WTC11 (cell line): ENCODE results near the gene PSD. TPM values are rescaled to one million over a fixed set of nuclear protein-coding genes. Genes with fewer than 3 reads are reported as not detected.
A peak's percentile ranks its signal among the peaks of the same experiment; 100 is the strongest.

Source experiments
- ATAC-seq: fragments of 200-7000 bp; cut with Tn5 transposase; 2 replicates; pipeline ENCODE4 v1.10.0; 2021; ENCODE audit warnings: mild to moderate bottlenecking, moderate library complexity
- Bru-seq: library from RNA; stranded (reverse); fragments of 400-500 nt; gene quantifications from one replicate; lab custom pipeline; 2021; lab: Mats Ljungman, UMichigan
- CTCF ChIA-PET: fragments of 300-600 bp; sonication (Branson Sonifier 250); formaldehyde crosslinking; loops from one replicate; lab custom pipeline; 2021; ENCODE audit warnings: antibody characterized with exemption; lab: Charles Lee
- POLR2A ChIA-PET: fragments of 350-600 bp; sonication (Branson Sonifier 250); formaldehyde crosslinking; loops from one replicate; lab custom pipeline; 2021; ENCODE audit warnings: antibody characterized with exemption; lab: Charles Lee
- DNase-seq: peaks from one replicate; pipeline ENCODE4 v3.0.0; 2021; ENCODE audit warnings: low spot score
- H3K27ac Mint-ChIP-seq: 2 replicates; pipeline ENCODE4 v1.8.0; 2021; ENCODE audit warnings: mixed read lengths
- H3K27me3 Mint-ChIP-seq: 2 replicates; pipeline ENCODE4 v1.8.0; 2021; ENCODE audit warnings: low read depth, mild to moderate bottlenecking, moderate library complexity, mixed read lengths
- H3K36me3 Mint-ChIP-seq: 2 replicates; pipeline ENCODE4 v1.8.0; 2021; ENCODE audit warnings: mixed read lengths
- H3K4me1 Mint-ChIP-seq: 2 replicates; pipeline ENCODE4 v1.8.0; 2022; ENCODE audit warnings: mixed read lengths
- H3K4me3 Mint-ChIP-seq: 2 replicates; pipeline ENCODE4 v1.8.0; 2021; ENCODE audit warnings: mild to moderate bottlenecking, moderate library complexity, mixed read lengths
- H3K9me3 Mint-ChIP-seq: 2 replicates; pipeline ENCODE4 v1.8.0; 2021; ENCODE audit warnings: mixed read lengths
- ATF1 ChIP-seq: sonication (generic); formaldehyde crosslinking; IDR thresholded peaks from 2 replicates; pipeline ENCODE4 v1.8.1; 2023; ENCODE audit warnings: mild to moderate bottlenecking, moderate library complexity, missing genetic modification reagents
- CBFB ChIP-seq: sonication (generic); formaldehyde crosslinking; IDR thresholded peaks from 2 replicates; pipeline ENCODE4 v1.8.1; 2022; ENCODE audit warnings: mild to moderate bottlenecking, low read depth, missing genetic modification reagents
- CREB1 ChIP-seq: sonication (generic); formaldehyde crosslinking; IDR thresholded peaks from 2 replicates; pipeline ENCODE4 v1.8.0; 2023; ENCODE audit warnings: mild to moderate bottlenecking, missing genetic modification reagents
- CREM ChIP-seq: sonication (generic); formaldehyde crosslinking; IDR thresholded peaks from 2 replicates; pipeline ENCODE4 v1.8.1; 2022; ENCODE audit warnings: mild to moderate bottlenecking, missing genetic modification reagents, moderate library complexity
- ETV6 ChIP-seq: sonication (generic); formaldehyde crosslinking; IDR thresholded peaks from 2 replicates; pipeline ENCODE4 v1.8.1; 2022; ENCODE audit warnings: mild to moderate bottlenecking, missing genetic modification reagents
- FOXJ3 ChIP-seq: sonication (generic); formaldehyde crosslinking; IDR thresholded peaks from 2 replicates; pipeline ENCODE4 v1.9.0; 2021; ENCODE audit warnings: missing genetic modification reagents, mild to moderate bottlenecking, borderline replicate concordance
- FOXK1 ChIP-seq: sonication (generic); formaldehyde crosslinking; IDR thresholded peaks from 2 replicates; pipeline ENCODE4 v1.8.0; 2022; ENCODE audit warnings: mild to moderate bottlenecking, moderate library complexity, missing genetic modification reagents
- IRF2 ChIP-seq: sonication (generic); formaldehyde crosslinking; IDR thresholded peaks from 2 replicates; pipeline ENCODE4 v1.8.0; 2022; ENCODE audit warnings: low read depth, missing genetic modification reagents, borderline replicate concordance
- JAZF1 ChIP-seq: fragments of 250-450 bp; sonication (Bioruptor Pico); IDR thresholded peaks from 2 replicates; pipeline ENCODE4 v1.9.0; 2021; ENCODE audit warnings: moderate library complexity, mild to moderate bottlenecking, inconsistent platforms
- KAT7 ChIP-seq: sonication (generic); formaldehyde crosslinking; IDR thresholded peaks from 2 replicates; pipeline ENCODE4 v1.8.1; 2023; ENCODE audit warnings: missing genetic modification reagents, mild to moderate bottlenecking, borderline replicate concordance
- NFE2L1 ChIP-seq: sonication (generic); formaldehyde crosslinking; IDR thresholded peaks from 2 replicates; pipeline ENCODE4 v1.8.1; 2023; ENCODE audit warnings: missing genetic modification reagents
- NR2C2 ChIP-seq: sonication (generic); formaldehyde crosslinking; IDR thresholded peaks from 2 replicates; pipeline ENCODE4 v1.8.0; 2022; ENCODE audit warnings: mild to moderate bottlenecking, missing genetic modification reagents
- SOX15 ChIP-seq: fragments of 250-450 bp; sonication (Bioruptor Pico); IDR thresholded peaks from 2 replicates; pipeline ENCODE4 v1.9.0; 2021; ENCODE audit warnings: mild to moderate bottlenecking
- SP1 ChIP-seq: sonication (generic); formaldehyde crosslinking; conservative IDR thresholded peaks from 2 replicates; pipeline ENCODE4 v1.8.1; 2022; ENCODE audit warnings: missing genetic modification reagents
- TEAD1 ChIP-seq: sonication (generic); formaldehyde crosslinking; IDR thresholded peaks from 2 replicates; pipeline ENCODE4 v1.8.0; 2022; ENCODE audit warnings: mild to moderate bottlenecking, missing genetic modification reagents
- ZBTB21 ChIP-seq: sonication (generic); formaldehyde crosslinking; IDR thresholded peaks from 2 replicates; pipeline ENCODE4 v1.8.1; 2023; ENCODE audit warnings: mild to moderate bottlenecking, missing genetic modification reagents, borderline replicate concordance
- long read RNA-seq, 3 experiments: library from RNA in 1 of 3; library from capped mRNA in 1 of 3; library from polyadenylated mRNA in 1 of 3; unstranded in 2 of 3; stranded (forward) in 1 of 3; transcript quantifications; one replicate each; pipeline ENCODE4 v2.0.0, GENCODE V29; 2021
- total RNA-seq: library from RNA; stranded (reverse); gene quantifications from 3 replicates; pipeline ENCODE4 v1.2.3, GENCODE V29; 2021
- TF ChIP-seq, protein P1 (sequence below): fragments of 250-450 bp; sonication (Bioruptor Pico); IDR thresholded peaks from 2 replicates; pipeline ENCODE4 v1.9.0; 2021; ENCODE audit warnings: mild to moderate bottlenecking
- TF ChIP-seq, protein P2 (sequence below): sonication (generic); formaldehyde crosslinking; IDR thresholded peaks from 2 replicates; pipeline ENCODE4 v1.8.0; 2022; ENCODE audit warnings: mild to moderate bottlenecking, missing genetic modification reagents
- TF ChIP-seq, protein P3 (sequence below): sonication (generic); formaldehyde crosslinking; IDR thresholded peaks from 2 replicates; pipeline ENCODE4 v1.8.1; 2023; ENCODE audit warnings: mild to moderate bottlenecking, missing genetic modification reagents, moderate library complexity
- TF ChIP-seq, protein P4 (sequence below): sonication (generic); formaldehyde crosslinking; IDR thresholded peaks from 2 replicates; pipeline ENCODE4 v1.8.0; 2022; ENCODE audit warnings: mild to moderate bottlenecking, missing genetic modification reagents
- TF ChIP-seq, protein P5 (sequence below): fragments of 250-450 bp; sonication (Bioruptor Pico); IDR thresholded peaks from 2 replicates; pipeline ENCODE4 v1.9.0; 2021; ENCODE audit warnings: moderate library complexity, mild to moderate bottlenecking, inconsistent platforms, borderline replicate concordance

PSD gene
- total RNA-seq, result 10.2 to 12.5 TPM (median 10.4 TPM) in 3 replicates
- Bru-seq, nascent RNA, result percentile 37 among the genes with signal in this experiment
- long read RNA-seq, experiment 1, full-length matches to known transcripts, result 2 of 11 reads
- long read RNA-seq, experiment 1, partial matches to known transcripts, result 3 of 11 reads
- long read RNA-seq, experiment 1, other reads (novel, unspliced or antisense), result 6 of 11 reads
- long read RNA-seq, experiment 2, full-length matches to known transcripts, result 2 of 18 reads
- long read RNA-seq, experiment 2, partial matches to known transcripts, result 9 of 18 reads
- long read RNA-seq, experiment 2, other reads (novel, unspliced or antisense), result 7 of 18 reads
- long read RNA-seq, experiment 3, result 0 reads

DNA sequence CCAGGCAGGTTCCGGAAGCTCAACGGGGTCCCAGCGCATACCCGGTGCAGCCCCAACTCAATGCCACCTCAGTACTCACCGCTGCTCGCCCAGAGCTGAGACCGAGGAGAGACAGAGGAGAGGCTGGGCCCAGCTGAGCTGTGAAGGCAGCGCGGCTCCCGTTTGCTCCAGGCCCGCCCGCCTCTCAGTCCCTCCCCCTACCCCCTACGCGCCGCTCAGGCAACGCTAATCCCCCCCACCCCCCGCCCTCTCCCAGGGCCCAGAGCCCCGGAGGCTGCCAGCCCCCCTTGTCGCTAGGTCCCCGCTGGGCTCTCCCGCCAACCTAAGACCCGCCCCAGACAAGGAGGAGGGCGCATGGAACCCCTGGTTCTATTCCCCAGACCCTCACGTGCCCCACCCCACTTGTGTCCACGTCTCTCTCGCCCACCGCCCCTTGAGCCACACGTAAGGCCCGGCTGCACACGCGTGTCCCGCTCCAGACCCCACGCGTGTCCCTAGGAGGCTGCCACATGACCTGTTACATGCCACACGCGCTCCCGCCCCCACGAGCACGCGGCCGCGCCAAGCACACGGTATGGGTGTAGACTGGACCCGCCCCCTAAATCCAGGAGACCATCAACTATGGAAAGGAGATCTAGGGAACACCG is at the start of gene PSD:
PSD (minus strand) TSS at position 164 of the 647 bp plus-strand sequence. CDS start 1,747 bp downstream, outside the sequence.
- peaks cover 5% of the 10 kb centered on the region; the same call in 1 of the 2 replicates for H3K27me3 Mint-ChIP-seq
- H3K9me3 Mint-ChIP-seq, result no peaks in the 10 kb centered on the region
- TF ChIP-seq, protein P1, sequence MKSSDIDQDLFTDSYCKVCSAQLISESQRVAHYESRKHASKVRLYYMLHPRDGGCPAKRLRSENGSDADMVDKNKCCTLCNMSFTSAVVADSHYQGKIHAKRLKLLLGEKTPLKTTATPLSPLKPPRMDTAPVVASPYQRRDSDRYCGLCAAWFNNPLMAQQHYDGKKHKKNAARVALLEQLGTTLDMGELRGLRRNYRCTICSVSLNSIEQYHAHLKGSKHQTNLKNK, result no peak
- TF ChIP-seq CREM (CRISPR knock-in tag) (0 out of 2 replicates have a peak, but pooled peaks have one; percentile 20), ZBTB21 (no peak), ATF1 (CRISPR knock-in tag) (0 out of 2 replicates have a peak, but pooled peaks have one; percentile 19), CREB1 (CRISPR knock-in tag) (peak; percentile 71; the same call in 1 of the 2 replicates), SP1 (CRISPR knock-in tag) (peak; percentile 42), KAT7 (CRISPR knock-in tag) (no peak), CBFB (peak; percentile 24; the same call in 1 of the 2 replicates)
- TF ChIP-seq, protein P2, sequence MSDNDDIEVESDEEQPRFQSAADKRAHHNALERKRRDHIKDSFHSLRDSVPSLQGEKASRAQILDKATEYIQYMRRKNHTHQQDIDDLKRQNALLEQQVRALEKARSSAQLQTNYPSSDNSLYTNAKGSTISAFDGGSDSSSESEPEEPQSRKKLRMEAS (CRISPR knock-in tag), result no peak; the same call in 1 of the 2 replicates
- TF ChIP-seq, protein P3, sequence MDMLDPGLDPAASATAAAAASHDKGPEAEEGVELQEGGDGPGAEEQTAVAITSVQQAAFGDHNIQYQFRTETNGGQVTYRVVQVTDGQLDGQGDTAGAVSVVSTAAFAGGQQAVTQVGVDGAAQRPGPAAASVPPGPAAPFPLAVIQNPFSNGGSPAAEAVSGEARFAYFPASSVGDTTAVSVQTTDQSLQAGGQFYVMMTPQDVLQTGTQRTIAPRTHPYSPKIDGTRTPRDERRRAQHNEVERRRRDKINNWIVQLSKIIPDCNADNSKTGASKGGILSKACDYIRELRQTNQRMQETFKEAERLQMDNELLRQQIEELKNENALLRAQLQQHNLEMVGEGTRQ (CRISPR knock-in tag), result peak; percentile 50; the same call in 1 of the 2 replicates
- TF ChIP-seq, protein P4, sequence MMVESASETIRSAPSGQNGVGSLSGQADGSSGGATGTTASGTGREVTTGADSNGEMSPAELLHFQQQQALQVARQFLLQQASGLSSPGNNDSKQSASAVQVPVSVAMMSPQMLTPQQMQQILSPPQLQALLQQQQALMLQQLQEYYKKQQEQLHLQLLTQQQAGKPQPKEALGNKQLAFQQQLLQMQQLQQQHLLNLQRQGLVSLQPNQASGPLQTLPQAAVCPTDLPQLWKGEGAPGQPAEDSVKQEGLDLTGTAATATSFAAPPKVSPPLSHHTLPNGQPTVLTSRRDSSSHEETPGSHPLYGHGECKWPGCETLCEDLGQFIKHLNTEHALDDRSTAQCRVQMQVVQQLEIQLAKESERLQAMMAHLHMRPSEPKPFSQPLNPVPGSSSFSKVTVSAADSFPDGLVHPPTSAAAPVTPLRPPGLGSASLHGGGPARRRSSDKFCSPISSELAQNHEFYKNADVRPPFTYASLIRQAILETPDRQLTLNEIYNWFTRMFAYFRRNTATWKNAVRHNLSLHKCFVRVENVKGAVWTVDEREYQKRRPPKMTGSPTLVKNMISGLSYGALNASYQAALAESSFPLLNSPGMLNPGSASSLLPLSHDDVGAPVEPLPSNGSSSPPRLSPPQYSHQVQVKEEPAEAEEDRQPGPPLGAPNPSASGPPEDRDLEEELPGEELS (CRISPR knock-in tag), result no peak
- ATAC-seq (peak; percentile 11), DNase-seq (peak; percentile 69)
- peaks cover 19% of the 10 kb centered on the region for H3K4me1 Mint-ChIP-seq
- peak within 1 kb of the TSS; percentile 98 for H3K4me3 Mint-ChIP-seq
- ChIA-PET POLR2A (interaction anchor here (0.7 to 1.1 kb wide), 3 partner anchors 20 to 44 kb away, joined by 3 to 5 read pairs (median 4); partner anchors contain the start of gene C10orf95), CTCF (interaction anchor here (0.6 to 1.4 kb wide), 9 partner anchors 13 to 188 kb away, joined by 3 to 14 read pairs (median 4); partner anchors contain the start of genes CUEDC2 and NFKB2)
- H3K27ac Mint-ChIP-seq, result peak within 1 kb of the TSS; percentile 90; the same call in 1 of the 2 replicates
- H3K36me3 Mint-ChIP-seq, result peaks cover 9% of the 10 kb centered on the region; the same call in 1 of the 2 replicates

DNA sequence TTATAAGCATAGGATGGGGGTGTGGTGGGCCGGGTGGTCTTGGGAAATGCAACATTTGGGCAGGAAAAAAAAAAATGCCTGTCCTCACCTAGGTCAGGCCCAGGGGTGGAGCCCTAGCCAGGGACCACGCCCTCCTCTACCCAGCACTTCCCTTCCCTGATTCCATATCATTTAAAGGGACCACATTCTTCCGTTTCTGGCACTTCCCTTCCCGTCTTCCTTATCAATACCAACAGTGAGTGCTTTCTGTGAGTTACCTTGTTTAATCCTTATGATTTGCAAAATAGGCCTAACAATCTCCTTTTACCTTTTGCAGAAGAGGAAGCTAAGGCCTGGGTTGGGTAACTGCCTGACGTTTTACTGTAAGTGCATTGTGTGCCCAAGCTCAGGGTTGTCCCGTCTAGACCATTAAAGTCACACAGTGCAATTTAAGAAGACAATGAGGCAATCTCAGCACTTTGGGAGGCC is 49.4 kb upstream of the PSD start:
- CTCF ChIA-PET, result interaction anchor here (1.4 kb wide), 1 partner anchor 17 kb away, joined by 3 read pairs; the partner anchor contains the start of gene C10orf95
- TF ChIP-seq ETV6 (no peak), IRF2 (CRISPR knock-in tag) (no peak), FOXK1 (CRISPR knock-in tag) (no peak), JAZF1 (no peak), NFE2L1 (CRISPR knock-in tag) (no peak), SOX15 (no peak), CREB1 (CRISPR knock-in tag) (no peak), SP1 (CRISPR knock-in tag) (no peak), NR2C2 (CRISPR knock-in tag) (no peak), TEAD1 (CRISPR knock-in tag) (no peak), FOXJ3 (CRISPR knock-in tag) (no peak)
- TF ChIP-seq, protein P5, sequence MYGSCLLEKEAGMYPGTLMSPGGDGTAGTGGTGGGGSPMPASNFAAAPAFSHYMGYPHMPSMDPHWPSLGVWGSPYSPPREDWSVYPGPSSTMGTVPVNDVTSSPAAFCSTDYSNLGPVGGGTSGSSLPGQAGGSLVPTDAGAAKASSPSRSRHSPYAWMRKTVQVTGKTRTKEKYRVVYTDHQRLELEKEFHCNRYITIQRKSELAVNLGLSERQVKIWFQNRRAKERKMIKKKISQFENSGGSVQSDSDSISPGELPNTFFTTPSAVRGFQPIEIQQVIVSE (CRISPR knock-in tag), result no peak
- TF ChIP-seq, protein P2 (CRISPR knock-in tag), result no peak

More for the DNA sequence above, 49.4 kb upstream of the PSD start:
- Mint-ChIP-seq H3K4me3 (no peak overlapping the region), H3K36me3 (peaks cover 6% of the 10 kb centered on the region; the same call in 1 of the 2 replicates), H3K27me3 (no peaks in the 10 kb centered on the region), H3K4me1 (peaks cover 17% of the 10 kb centered on the region), H3K27ac (no peak overlapping the region), H3K9me3 (no peaks in the 10 kb centered on the region)
- POLR2A ChIA-PET, result no interaction called here
- DNase-seq, result no peak
- no peak for ATAC-seq
